ENCODE measurements around the gene IL1RAPL2.

Gene IL1RAPL2

DNA sequence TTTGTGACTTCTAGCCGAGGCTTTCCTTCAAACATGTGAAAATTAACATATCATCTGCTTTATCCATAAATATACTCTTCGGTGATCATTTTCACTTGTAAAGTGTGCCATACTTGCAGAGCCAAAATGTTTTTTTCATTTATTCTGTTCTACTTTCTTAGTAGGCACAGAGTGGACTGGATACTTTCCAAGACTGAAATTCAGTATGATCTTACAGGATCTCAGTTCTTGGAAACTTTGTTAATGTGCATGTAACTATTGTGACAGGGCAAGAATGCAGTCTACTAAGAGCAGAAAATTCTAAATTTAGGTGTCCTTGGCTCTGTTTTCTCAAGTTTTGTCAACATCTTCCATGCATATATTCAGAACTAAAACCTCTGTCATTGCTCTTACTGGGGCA is 369.6 kb downstream of the IL1RAPL2 start:
- no peak for DNase-seq (ENCODE audit: low read depth, low spot score)
- TF ChIP-seq YY1 (IDR thresholded peaks at IDR 0.05; ENCODE audit: insufficient read depth, insufficient read length) (no peak), ZNF274 (IDR thresholded peaks at IDR 0.05; ENCODE audit: low read depth, low read length) (no peak), SUZ12 (IDR thresholded peaks at IDR 0.05; ENCODE audit: extremely low read depth, insufficient read depth, insufficient read length) (no peak)
- Histone ChIP-seq H3K4me1 (ENCODE audit: insufficient read depth, insufficient read length) (no peaks in the 10 kb centered on the region), H3K27me3 (ENCODE audit: insufficient read depth, insufficient read length) (no peaks in the 10 kb centered on the region), H3K9ac (ENCODE audit: insufficient read length, low read depth) (no peak overlapping the region), H3K9me3 (ENCODE audit: insufficient read depth, low read length) (no peaks in the 10 kb centered on the region), H3K36me3 (ENCODE audit: insufficient read depth, insufficient read length, low read length) (no peaks in the 10 kb centered on the region), H3K4me3 (ENCODE audit: insufficient read length, low read depth) (no peak overlapping the region)

DNA sequence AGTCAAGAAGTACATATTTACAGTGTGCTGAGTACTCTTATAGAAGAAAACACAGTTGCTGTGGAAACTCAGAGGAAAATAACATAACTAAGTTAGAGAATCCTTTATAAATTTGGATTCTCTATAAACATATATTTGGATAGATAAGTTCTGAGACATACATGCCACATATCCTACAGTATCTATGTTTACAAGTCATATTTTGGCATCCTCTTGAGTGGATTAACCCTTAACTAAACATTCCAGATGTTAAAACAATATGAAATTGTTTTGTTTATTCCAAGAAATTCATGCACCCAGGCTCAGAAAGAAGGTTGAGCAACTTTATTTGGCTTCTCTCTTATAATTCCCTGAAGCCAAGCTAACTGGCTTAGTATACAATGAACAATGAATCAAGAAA is 387.3 kb downstream of the IL1RAPL2 start:
- Histone ChIP-seq H3K4me3 (ENCODE audit: insufficient read length, low read depth) (no peak overlapping the region), H3K9ac (ENCODE audit: insufficient read length, low read depth) (no peak overlapping the region), H3K9me3 (ENCODE audit: insufficient read depth, low read length) (no peaks in the 10 kb centered on the region), H3K36me3 (ENCODE audit: insufficient read depth, insufficient read length, low read length) (no peaks in the 10 kb centered on the region), H3K27me3 (ENCODE audit: insufficient read depth, insufficient read length) (no peaks in the 10 kb centered on the region), H3K4me1 (ENCODE audit: insufficient read depth, insufficient read length) (no peaks in the 10 kb centered on the region)
- TF ChIP-seq YY1 (IDR thresholded peaks at IDR 0.05; ENCODE audit: insufficient read depth, insufficient read length) (no peak), ZNF274 (IDR thresholded peaks at IDR 0.05; ENCODE audit: low read depth, low read length) (no peak), SUZ12 (IDR thresholded peaks at IDR 0.05; ENCODE audit: extremely low read depth, insufficient read depth, insufficient read length) (no peak)
- no peak for DNase-seq (ENCODE audit: low read depth, low spot score)

DNA sequence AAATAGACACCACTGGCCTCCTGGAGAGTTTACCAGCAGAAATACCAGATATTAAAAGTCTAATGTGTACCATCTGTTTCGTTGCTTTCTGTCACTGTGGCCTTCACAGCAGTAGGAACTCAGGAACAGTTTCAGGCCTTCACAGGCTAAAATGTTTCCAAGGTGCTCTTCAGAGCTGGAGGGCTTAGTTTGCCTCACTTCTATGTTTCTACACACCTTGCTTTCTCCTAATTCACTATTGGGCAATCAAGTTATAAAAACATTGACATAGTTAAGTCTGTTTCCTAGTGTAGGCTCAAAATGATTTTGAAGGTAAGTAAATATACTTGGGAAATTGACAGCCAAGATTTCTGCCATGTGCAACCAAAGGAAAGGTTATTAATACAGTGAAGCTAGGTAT is 395.9 kb downstream of the IL1RAPL2 start:
- Histone ChIP-seq H3K36me3 (ENCODE audit: insufficient read depth, insufficient read length, low read length) (no peaks in the 10 kb centered on the region), H3K27me3 (ENCODE audit: insufficient read depth, insufficient read length) (no peaks in the 10 kb centered on the region), H3K9me3 (ENCODE audit: insufficient read depth, low read length) (no peaks in the 10 kb centered on the region), H3K4me3 (ENCODE audit: insufficient read length, low read depth) (no peak overlapping the region), H3K4me1 (ENCODE audit: insufficient read depth, insufficient read length) (no peaks in the 10 kb centered on the region), H3K9ac (ENCODE audit: insufficient read length, low read depth) (no peak overlapping the region)
- TF ChIP-seq SUZ12 (IDR thresholded peaks at IDR 0.05; ENCODE audit: extremely low read depth, insufficient read depth, insufficient read length) = no peak
- no peak for TF ChIP-seq YY1 (IDR thresholded peaks at IDR 0.05; ENCODE audit: insufficient read depth, insufficient read length)
- TF ChIP-seq ZNF274 (IDR thresholded peaks at IDR 0.05; ENCODE audit: low read depth, low read length) = no peak
- no peak for DNase-seq (ENCODE audit: low read depth, low spot score)

DNA sequence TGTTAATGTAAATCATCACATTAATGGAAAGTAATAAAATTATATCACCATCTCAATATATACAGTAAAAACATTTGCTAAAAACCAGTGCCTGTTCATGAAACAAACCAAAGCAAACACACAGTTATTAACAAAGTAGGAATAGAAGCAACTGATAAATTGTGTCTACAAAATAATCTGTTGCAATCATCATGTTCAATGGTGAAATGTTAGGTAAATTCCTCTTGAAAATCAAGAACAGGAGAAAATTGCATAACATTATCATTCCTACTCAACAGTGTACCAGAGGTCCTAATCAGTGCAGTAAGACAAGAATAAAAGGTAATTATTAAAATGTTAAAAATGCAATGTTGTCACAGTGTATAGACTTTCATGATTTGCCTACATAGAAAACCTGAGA is 402.2 kb downstream of the IL1RAPL2 start:
- Histone ChIP-seq H3K9me3 (ENCODE audit: insufficient read depth, low read length) (no peaks in the 10 kb centered on the region), H3K27me3 (ENCODE audit: insufficient read depth, insufficient read length) (no peaks in the 10 kb centered on the region), H3K9ac (ENCODE audit: insufficient read length, low read depth) (no peak overlapping the region), H3K4me1 (ENCODE audit: insufficient read depth, insufficient read length) (no peaks in the 10 kb centered on the region), H3K36me3 (ENCODE audit: insufficient read depth, insufficient read length, low read length) (no peaks in the 10 kb centered on the region), H3K4me3 (ENCODE audit: insufficient read length, low read depth) (no peak overlapping the region)
- TF ChIP-seq YY1 (IDR thresholded peaks at IDR 0.05; ENCODE audit: insufficient read depth, insufficient read length) = no peak
- no peak for TF ChIP-seq SUZ12 (IDR thresholded peaks at IDR 0.05; ENCODE audit: extremely low read depth, insufficient read depth, insufficient read length)
- TF ChIP-seq ZNF274 (IDR thresholded peaks at IDR 0.05; ENCODE audit: low read depth, low read length) = no peak
- no peak for DNase-seq (ENCODE audit: low read depth, low spot score)

DNA sequence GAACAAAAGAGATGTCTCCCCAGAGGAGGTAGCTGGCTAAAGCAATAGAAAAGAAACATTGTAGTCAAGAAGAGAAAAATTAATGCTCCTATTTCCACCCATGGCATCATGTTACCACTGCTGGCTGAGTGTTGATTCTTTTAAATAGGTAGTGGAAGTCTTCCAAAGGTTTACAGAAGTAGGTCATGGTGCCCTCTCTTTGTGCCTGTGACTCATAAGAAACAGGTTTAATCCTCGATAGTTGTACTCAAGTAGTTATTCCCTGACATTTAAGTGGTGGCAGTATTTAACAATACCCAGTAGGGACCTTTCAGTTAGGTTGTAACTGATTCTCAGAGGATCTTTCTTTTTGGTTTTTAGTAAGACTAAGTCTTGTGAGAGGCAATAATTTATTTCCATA is 406.7 kb downstream of the IL1RAPL2 start:
- no peaks in the 10 kb centered on the region for H3K9me3 ChIP-seq (ENCODE audit: insufficient read depth, low read length)
- no peak for DNase-seq (ENCODE audit: low read depth, low spot score)
- H3K9ac ChIP-seq (ENCODE audit: insufficient read length, low read depth) = no peak overlapping the region
- no peaks in the 10 kb centered on the region for H3K4me1 ChIP-seq (ENCODE audit: insufficient read depth, insufficient read length)
- no peaks in the 10 kb centered on the region for H3K27me3 ChIP-seq (ENCODE audit: insufficient read depth, insufficient read length)
- no peaks in the 10 kb centered on the region for H3K36me3 ChIP-seq (ENCODE audit: insufficient read depth, insufficient read length, low read length)
- H3K4me3 ChIP-seq (ENCODE audit: insufficient read length, low read depth) = no peak overlapping the region
- no peak for TF ChIP-seq YY1 (IDR thresholded peaks at IDR 0.05; ENCODE audit: insufficient read depth, insufficient read length)
- no peak for TF ChIP-seq ZNF274 (IDR thresholded peaks at IDR 0.05; ENCODE audit: low read depth, low read length)
- no peak for TF ChIP-seq SUZ12 (IDR thresholded peaks at IDR 0.05; ENCODE audit: extremely low read depth, insufficient read depth, insufficient read length)

DNA sequence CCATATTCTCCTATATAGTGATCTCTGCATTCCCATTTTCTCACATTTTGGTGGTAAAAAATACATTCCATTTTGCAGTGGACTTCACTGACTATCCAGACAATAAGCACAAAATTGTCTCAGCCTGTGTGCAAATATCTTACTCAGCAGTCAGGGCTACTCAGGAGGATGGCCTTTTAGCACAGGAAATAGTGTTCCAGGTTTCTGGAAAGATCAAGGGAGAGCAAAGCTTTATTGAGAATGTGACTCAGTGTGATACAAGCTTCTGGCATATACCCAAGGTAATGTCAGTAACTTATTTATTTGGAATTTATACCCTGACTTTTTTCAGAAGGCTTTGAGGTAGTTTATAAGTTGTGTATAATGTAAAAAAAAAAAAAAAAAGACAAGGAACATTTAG is 421.1 kb downstream of the IL1RAPL2 start:
- no peak for DNase-seq (ENCODE audit: low read depth, low spot score)

DNA sequence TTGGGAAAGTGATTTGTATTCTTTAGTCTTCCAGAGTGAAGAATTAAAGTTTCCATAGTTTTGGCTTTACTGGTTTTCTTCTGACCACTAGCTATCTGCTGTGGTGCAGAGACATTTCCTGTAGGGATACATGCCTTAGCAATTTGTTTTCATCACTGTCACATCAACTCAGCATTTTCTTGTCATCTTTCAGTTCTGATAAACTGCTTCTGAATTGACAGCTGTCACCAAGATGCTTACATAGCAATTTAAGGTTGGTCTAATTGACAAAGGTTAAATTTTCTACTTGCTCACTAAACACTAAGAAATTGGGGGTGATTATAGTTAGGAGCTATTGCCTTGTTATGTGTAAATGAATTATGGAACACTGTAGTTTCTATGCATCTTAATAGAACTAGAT is 422.0 kb downstream of the IL1RAPL2 start:
- Histone ChIP-seq H3K4me3 (ENCODE audit: insufficient read length, low read depth) (no peak overlapping the region), H3K27me3 (ENCODE audit: insufficient read depth, insufficient read length) (no peaks in the 10 kb centered on the region), H3K36me3 (ENCODE audit: insufficient read depth, insufficient read length, low read length) (no peaks in the 10 kb centered on the region), H3K9ac (ENCODE audit: insufficient read length, low read depth) (no peak overlapping the region), H3K9me3 (ENCODE audit: insufficient read depth, low read length) (no peaks in the 10 kb centered on the region), H3K4me1 (ENCODE audit: insufficient read depth, insufficient read length) (no peaks in the 10 kb centered on the region)
- no peak for TF ChIP-seq ZNF274 (IDR thresholded peaks at IDR 0.05; ENCODE audit: low read depth, low read length)
- TF ChIP-seq YY1 (IDR thresholded peaks at IDR 0.05; ENCODE audit: insufficient read depth, insufficient read length) = no peak
- no peak for TF ChIP-seq SUZ12 (IDR thresholded peaks at IDR 0.05; ENCODE audit: extremely low read depth, insufficient read depth, insufficient read length)
- no peak for DNase-seq (ENCODE audit: low read depth, low spot score)

More for the DNA sequence above, 421.1 kb downstream of the IL1RAPL2 start:
- Histone ChIP-seq H3K9ac (ENCODE audit: insufficient read length, low read depth) (no peak overlapping the region), H3K9me3 (ENCODE audit: insufficient read depth, low read length) (no peaks in the 10 kb centered on the region), H3K36me3 (ENCODE audit: insufficient read depth, insufficient read length, low read length) (no peaks in the 10 kb centered on the region), H3K27me3 (ENCODE audit: insufficient read depth, insufficient read length) (no peaks in the 10 kb centered on the region), H3K4me3 (ENCODE audit: insufficient read length, low read depth) (no peak overlapping the region), H3K4me1 (ENCODE audit: insufficient read depth, insufficient read length) (no peaks in the 10 kb centered on the region)
- TF ChIP-seq ZNF274 (IDR thresholded peaks at IDR 0.05; ENCODE audit: low read depth, low read length) (no peak), YY1 (IDR thresholded peaks at IDR 0.05; ENCODE audit: insufficient read depth, insufficient read length) (no peak), SUZ12 (IDR thresholded peaks at IDR 0.05; ENCODE audit: extremely low read depth, insufficient read depth, insufficient read length) (no peak)

DNA sequence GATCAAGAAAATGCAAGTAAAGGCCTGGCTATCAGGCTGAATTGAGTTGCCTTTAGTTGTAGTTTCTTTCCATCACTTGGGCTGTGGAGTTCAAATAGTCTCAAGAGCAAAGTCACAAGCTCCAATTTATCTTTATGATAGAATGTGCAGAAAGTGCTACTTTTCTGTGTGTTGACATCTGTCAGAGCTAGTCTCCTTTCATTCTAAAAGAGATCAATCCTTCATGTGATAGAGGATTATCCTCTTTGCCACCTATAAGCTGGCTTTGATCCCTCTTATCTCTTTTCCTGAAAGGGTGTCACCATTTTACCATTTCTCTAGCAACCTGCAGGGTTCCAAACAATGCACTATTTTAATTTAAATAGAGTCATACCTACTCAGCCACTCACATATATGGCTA is 429.5 kb downstream of the IL1RAPL2 start:
- no peaks in the 10 kb centered on the region for H3K27me3 ChIP-seq (ENCODE audit: insufficient read depth, insufficient read length)
- H3K4me3 ChIP-seq (ENCODE audit: insufficient read length, low read depth) = no peak overlapping the region
- no peak for DNase-seq (ENCODE audit: low read depth, low spot score)
- no peaks in the 10 kb centered on the region for H3K4me1 ChIP-seq (ENCODE audit: insufficient read depth, insufficient read length)
- no peaks in the 10 kb centered on the region for H3K36me3 ChIP-seq (ENCODE audit: insufficient read depth, insufficient read length, low read length)
- TF ChIP-seq YY1 (IDR thresholded peaks at IDR 0.05; ENCODE audit: insufficient read depth, insufficient read length) (no peak), ZNF274 (IDR thresholded peaks at IDR 0.05; ENCODE audit: low read depth, low read length) (no peak), SUZ12 (IDR thresholded peaks at IDR 0.05; ENCODE audit: extremely low read depth, insufficient read depth, insufficient read length) (no peak)
- no peaks in the 10 kb centered on the region for H3K9me3 ChIP-seq (ENCODE audit: insufficient read depth, low read length)
- H3K9ac ChIP-seq (ENCODE audit: insufficient read length, low read depth) = no peak overlapping the region

All from NT2/D1 (cell line).